Stimulated activated CD8-positive, alpha-beta memory T cell treated with anti-CD3 and anti-CD28 coated beads, Interleukin-15, amount 100 ng/mL, for 48 hours (primary cell): Measurements from ENCODE around the gene PCA3.
"Not testable (repeated sequence)": the region's sequence is repeated elsewhere in the genome, so short reads cannot be mapped to it uniquely, and the experiment has no call there.

ENCODE experiments used
- DNase-seq, 2 donors: peaks; one replicate each; pipeline ENCODE4 v3.0.0-alpha.2; 2020; ENCODE audit warnings: low read depth in 2 of 2

Gene PCA3

GRCh38 chr9:76764138-76764537, at the start of gene PCA3:
Gene PCA3, plus strand, starts transcription at chr9:76764438.
- DNase-seq, result no peak

GRCh38 chr9:76716085-76716672, 48.1 kb upstream of the PCA3 start:
- no peak for DNase-seq

DNA sequence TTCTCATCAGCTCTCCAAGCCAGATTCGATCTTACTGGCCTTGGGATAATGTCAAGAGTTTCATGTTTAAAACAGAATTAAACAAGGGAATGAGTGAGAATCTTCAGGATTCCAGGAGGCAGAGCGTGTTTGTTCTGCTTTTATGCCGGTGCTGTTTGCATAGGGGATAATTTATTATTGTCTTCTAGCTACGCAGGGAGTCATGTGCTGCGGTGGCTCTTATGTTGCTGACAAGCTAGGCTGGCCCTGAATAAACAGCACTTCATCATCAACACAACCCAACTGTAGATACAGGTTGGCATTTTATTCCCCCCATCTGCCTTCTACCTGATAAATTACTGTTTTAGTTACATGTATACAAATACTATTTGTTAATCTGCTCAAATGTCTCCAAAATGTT, 47.1 kb upstream of the PCA3 start:
- DNase-seq, result no peak

DNA sequence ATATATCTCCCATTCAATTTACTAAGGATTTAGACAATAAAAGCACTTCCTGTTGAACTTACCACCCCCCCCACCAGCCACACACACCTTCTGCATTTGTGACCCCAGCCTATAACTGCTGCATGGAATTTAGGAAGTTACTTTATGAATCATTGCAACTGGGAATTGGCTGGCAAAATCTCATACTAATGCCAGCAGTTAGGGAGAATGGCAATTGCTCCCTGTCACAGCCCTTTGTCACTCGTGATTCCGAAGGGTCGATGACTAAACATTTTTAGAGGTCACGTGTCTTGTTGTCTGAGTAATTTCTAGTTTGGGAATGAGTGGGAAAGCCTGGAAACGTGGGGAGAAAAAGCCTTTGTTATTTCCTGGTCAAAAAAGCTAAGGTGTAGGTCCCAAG, 46.6 kb upstream of the PCA3 start:
- DNase-seq, result no peak

- no peak for DNase-seq
These were observed 46.1 kb upstream of the PCA3 start for GRCh38 chr9:76718166-76718565.

DNA sequence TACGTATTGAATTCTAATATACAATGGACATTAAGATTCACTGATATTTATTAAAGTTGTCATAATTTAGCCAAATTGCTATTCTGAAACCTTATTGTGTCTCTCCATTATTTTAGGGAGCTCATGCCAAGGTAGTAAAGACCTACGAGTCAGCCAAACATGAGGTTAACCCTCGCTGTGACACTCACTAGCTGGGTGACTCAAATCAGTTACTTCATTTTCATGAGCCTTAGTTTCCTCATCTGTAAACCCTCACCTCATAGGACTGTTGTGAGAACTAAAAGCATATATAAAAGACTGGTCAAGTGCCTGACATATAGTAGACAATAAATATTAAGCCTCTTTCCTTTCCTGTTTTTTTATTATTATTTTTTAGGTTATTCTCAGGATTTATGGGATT, 44.0 kb upstream of the PCA3 start:
- no peak for DNase-seq

DNA sequence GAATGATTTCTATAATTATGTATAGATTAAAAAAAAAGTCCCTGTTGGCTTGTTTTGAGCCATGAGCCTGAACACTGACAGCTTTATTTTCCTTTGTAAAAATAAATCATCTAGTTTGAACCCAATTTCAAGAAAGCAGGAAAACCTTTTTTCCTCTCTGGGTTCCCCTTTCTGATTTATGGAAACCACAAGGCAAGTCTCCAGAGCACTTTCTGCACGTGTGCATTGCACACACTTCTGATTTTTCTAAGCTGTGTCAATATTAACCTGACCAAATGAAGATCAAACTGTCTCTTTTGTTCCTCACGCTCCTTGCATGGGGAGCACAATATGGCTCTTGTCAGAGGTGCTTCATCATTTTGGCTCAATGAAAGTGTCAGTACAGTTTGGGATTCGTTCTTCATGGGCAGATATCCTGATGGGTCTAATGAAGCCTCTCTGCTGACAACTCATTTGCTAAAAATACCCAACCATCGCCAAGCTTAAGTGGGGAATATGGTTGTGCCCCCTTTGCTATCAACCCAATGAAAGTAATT, 39.2 kb upstream of the PCA3 start:
- no peak for DNase-seq

DNA sequence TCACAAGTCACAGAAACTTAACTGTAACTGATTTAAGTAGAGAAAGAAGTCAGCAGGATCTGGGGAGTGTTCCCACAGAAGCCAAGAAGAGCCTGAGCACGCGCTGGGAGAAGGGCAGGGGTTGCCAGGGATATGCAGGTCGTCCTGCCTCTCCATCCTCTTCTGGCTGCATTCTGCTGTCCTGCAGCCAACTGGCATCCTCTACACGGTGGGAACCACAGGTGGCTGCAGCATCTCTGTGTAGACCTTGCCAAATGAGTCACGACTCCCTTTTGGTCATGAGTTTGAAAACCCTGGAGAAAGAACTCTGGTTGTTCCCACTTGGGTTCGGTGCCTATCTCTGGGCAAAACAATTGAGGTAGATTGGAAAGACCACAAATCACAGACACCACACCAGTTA, 38.4 kb upstream of the PCA3 start:
- DNase-seq, result no peak

DNA sequence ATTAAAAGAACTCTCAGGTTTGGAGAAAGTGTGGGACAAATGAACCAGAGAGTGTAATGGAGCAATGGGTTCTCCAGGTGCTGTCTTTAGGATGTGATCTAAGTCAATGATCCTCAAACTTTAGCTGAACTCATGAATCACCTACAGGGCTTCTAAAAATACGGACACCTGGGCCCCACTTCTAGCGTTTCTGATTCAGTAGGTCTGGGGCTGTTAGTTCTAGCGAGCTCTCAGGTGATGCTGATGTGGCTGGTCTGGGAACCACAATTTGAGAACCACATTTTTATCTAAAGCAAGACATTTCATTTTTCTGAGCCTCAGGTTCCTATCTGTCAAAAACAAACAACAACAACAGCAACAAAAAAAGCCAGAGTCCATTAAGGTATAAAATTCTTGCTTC, 35.1 kb upstream of the PCA3 start:
- DNase-seq, result no peak

- DNase-seq, result no peak
These were observed 34.1 kb upstream of the PCA3 start for GRCh38 chr9:76729980-76730737.

DNA sequence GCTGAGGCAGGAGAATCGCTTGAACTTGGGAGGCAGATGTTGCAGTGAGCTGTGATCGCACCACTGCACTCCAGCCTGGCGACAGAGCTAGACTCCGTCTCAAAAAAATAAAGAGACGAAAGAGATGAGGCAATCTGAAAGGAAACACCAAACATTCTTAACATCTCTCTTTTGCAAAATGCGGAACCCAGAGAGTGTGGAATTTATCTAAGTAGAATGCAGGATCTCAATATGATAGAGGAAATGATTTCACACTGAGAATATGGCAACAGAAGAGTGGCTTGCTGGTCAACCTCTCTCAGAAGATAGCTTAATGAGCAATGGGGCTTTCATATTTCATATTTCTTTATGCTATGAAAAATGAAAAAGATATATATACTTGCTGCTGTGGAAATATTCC, 33.4 kb upstream of the PCA3 start:
- no peak for DNase-seq

DNA sequence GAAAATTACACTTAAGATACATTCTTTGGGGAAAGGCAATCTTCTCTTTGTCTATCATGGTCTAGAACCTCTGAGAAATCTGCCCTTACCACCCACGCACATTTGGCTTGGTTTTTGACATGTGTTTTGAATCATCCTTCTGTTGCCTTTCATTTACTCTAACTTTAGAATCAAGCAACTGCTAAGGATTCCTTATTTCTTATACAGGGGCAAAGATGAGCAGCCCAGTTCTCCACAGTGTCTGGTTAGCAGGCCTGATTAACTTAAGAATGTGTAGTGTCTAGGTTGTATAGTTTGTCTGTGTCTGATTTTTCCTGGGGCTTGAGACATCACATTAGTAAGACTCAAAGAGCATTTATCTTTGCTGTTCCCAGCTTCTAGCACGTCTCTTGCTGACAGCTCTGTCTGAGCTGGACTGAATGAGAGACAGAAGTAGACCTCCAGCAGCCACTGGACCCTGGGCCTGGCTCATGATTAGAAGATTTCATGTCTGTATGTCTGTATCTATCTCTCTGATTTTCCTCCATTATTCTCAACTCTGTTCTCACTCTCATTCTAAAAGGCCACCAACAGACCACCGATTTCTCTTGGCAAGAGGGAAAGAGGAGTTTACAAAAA, 31.8 kb upstream of the PCA3 start:
- no peak for DNase-seq

DNA sequence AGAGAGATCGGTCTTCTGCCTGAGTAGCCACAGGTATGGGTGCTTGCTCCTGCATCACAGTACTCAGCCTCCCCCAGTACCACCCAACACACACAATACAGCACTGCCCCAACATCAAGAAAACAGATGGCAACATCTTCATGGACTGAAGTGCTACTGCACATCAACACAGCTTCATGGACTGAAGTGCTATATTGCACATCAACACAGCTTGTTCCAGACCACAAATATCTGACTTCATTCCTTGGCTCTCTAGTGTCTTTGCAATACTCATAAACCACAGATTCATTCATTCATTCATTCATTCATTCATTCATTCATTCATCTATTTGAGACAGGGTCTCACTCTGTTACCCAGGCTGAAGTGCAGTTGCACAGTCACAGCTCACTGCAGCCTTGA, 31.1 kb upstream of the PCA3 start:
- no peak for DNase-seq

GRCh38 chr9:76734716-76735115, 29.5 kb upstream of the PCA3 start:
- DNase-seq, result no peak

DNA sequence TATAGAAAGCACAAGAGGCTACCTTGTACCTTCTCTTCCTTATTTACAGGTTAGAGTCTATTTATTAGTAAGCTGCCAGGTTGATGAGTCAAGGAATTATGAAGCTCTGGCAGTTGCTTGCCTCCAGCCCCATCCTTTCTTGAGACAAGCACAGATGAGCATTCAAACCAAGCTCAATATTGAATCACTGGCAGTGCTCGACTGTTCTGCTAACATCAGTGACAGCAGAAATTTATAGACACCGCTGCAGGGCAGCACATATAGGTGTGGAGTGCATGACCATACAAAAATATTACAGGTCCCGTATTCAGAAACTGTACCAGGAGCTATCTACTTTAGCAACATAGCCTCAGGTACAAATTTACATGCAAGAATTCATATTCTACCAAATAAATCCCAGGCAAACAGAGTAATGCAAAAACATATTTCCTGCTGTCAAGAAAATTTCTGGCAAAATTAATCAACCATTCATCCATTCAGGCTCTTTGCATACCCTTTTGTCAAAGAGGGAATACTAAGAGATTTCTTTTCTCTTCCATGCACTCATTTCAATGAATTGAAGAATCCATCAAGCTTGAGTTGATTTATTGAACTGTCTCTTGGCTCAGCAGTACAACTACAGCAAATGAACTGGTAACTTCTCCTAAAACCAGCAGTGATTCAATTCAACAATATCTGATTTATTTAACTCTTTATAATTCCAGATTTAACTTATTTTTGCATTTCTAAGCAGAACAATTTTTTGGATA, 26.9 kb upstream of the PCA3 start:
- DNase-seq, result no peak

GRCh38 chr9:76738402-76738801, 25.8 kb upstream of the PCA3 start:
- DNase-seq, result no peak

DNA sequence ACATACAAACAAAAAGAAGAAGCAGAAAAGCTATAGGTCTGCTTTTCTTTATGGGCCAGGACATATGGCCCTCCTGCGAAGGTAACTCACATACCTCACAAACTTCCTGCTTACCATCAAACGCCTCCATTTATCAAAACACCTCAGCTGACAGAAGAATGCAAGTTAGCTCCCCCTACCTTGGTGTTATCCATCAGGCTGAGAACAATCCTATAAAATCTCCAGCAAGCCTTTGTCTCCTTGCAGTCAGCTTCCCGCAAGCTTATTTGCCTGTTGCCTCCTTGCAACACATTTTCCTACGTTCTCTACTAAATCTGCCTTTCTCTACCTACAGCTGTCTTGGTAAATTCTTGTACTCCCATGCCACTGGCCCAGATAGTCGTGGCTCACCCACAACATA, 22.7 kb upstream of the PCA3 start:
- DNase-seq, result no peak

- not testable (repeated sequence) for DNase-seq
These were observed 21.3 kb upstream of the PCA3 start for GRCh38 chr9:76742890-76743289.

- DNase-seq, result no peak
These were observed 20.3 kb upstream of the PCA3 start for GRCh38 chr9:76743931-76744330.

GRCh38 chr9:76744336-76744735, 19.9 kb upstream of the PCA3 start:
- DNase-seq, result no peak

- no peak for DNase-seq
These were observed 13.2 kb upstream of the PCA3 start for GRCh38 chr9:76751001-76751400.

- no peak for DNase-seq
These were observed 8.0 kb upstream of the PCA3 start for GRCh38 chr9:76756268-76756640.
